ENCODE results near the gene KDM4C. TPM values are rescaled to one million over a fixed set of nuclear protein-coding genes. Genes with fewer than 3 reads are reported as not detected.

The KDM4C gene
- total RNA-seq, 2 experiments from 2014 or later = 53.0 to 53.7 TPM

DNA sequence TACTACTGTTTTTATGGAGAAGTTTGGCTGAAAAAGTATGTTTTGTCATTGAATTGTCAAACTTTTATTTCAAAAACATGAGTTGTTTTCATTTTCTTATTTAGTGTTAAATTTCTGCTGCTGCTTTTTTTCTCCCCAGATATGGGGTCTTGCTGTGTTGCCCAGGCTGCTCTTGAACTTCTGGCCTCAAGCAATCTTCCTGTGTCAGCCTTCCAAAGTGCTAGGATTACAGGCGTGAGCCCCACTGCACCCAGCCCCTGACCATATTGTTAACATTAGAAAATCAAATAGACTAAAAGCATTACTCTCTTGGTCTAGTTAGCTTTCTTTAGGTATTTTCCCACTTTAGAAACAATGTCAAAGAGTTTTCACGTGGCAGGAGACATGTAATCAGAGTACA is 215.3 kb downstream of the KDM4C start:
- no peaks in the 10 kb centered on the region for H3K36me3 Mint-ChIP-seq (ENCODE audit: low read depth)
- H3K9me3 Mint-ChIP-seq = no peaks in the 10 kb centered on the region
- POLR2A ChIA-PET = no interaction called here
- H3K27me3 Mint-ChIP-seq = no peaks in the 10 kb centered on the region
- peaks cover 2% of the 10 kb centered on the region for H3K4me1 Mint-ChIP-seq
- no peak for DNase-seq
- no peak overlapping the region for H3K4me3 Mint-ChIP-seq
- H3K27ac Mint-ChIP-seq = no peak overlapping the region
- CTCF ChIA-PET = no interaction called here

DNA sequence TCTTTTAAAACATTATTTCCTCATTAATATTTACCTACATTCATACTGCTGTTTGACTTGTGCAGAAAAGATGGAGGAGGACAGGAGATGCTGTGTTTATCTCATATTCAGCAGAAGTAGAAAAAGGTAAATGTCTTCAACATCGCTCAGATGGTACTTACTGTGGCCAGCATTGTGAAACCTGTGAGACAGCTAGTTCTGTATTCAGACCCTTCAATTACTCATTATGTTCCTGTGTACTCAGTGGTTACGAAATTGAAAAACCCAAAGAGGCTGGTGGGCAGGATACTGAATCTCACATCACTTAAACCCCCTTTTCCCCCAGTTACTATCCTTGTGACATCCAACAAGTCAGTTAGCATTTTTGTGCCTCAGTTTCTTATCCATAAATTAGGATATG is 216.0 kb downstream of the KDM4C start:
- DNase-seq = no peak
- Mint-ChIP-seq H3K36me3 (ENCODE audit: low read depth) (no peaks in the 10 kb centered on the region), H3K9me3 (no peaks in the 10 kb centered on the region), H3K27me3 (no peaks in the 10 kb centered on the region), H3K4me3 (no peak overlapping the region), H3K4me1 (peaks cover 2% of the 10 kb centered on the region), H3K27ac (no peak overlapping the region)
- ChIA-PET CTCF (no interaction called here), POLR2A (no interaction called here)

DNA sequence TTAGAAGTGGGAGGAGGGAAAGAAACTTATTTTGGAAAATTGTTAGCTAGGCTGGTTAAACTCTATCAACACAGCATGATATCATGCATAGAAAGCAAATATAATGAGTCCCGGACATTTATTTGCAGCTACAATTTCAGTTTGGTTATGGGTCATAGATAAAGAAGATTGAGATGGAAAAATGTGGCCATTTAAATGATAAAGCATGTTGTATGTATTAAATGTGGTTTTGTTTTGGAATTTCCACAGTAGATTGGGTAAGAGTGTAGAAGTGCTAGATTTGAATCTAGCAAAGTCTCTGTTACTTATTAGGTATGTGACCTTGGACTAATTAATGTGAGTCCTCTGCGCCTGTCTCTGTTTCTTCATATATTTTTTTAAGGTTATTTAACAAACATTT is 217.4 kb downstream of the KDM4C start:
- no peaks in the 10 kb centered on the region for H3K27me3 Mint-ChIP-seq

DNA sequence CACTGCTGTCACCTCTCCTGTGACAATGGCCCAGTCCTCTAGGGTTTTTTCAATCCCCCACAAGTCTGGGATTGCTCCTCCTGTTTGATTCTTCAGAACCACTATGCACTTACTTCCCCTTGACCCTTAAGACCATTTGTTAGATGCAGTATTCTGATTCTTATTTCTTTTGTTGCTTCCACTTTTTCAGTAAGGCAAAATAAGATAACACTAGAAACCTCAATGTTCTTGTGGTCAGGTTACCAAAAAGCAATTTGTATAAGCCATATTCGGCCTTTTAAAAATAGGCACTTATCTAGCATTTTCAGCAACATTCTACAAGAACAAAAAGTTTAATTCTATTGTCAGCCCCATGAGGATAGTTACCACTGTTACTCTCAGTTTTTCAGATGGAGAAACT is 220.0 kb downstream of the KDM4C start:
- no peak for DNase-seq
- no peak overlapping the region for H3K27ac Mint-ChIP-seq
- no peak overlapping the region for H3K4me3 Mint-ChIP-seq
- H3K27me3 Mint-ChIP-seq = no peaks in the 10 kb centered on the region
- H3K9me3 Mint-ChIP-seq = no peaks in the 10 kb centered on the region
- ChIA-PET CTCF (interaction anchor here (0.7 kb wide), 1 partner anchor 10 kb away, joined by 3 read pairs; no protein-coding TSS in a partner anchor), POLR2A (no interaction called here)
- H3K36me3 Mint-ChIP-seq (ENCODE audit: low read depth) = peaks cover 15% of the 10 kb centered on the region
- H3K4me1 Mint-ChIP-seq = peaks cover 2% of the 10 kb centered on the region

More for the DNA sequence above, 217.4 kb downstream of the KDM4C start:
- H3K4me1 Mint-ChIP-seq = peaks cover 2% of the 10 kb centered on the region
- ChIA-PET CTCF (interaction anchor here (0.7 kb wide), 1 partner anchor 63 kb away, joined by 3 read pairs; no protein-coding TSS in a partner anchor), POLR2A (no interaction called here)
- H3K27ac Mint-ChIP-seq = no peak overlapping the region
- H3K4me3 Mint-ChIP-seq = no peak overlapping the region
- no peak for DNase-seq
- no peaks in the 10 kb centered on the region for H3K9me3 Mint-ChIP-seq
- H3K36me3 Mint-ChIP-seq (ENCODE audit: low read depth) = no peaks in the 10 kb centered on the region

DNA sequence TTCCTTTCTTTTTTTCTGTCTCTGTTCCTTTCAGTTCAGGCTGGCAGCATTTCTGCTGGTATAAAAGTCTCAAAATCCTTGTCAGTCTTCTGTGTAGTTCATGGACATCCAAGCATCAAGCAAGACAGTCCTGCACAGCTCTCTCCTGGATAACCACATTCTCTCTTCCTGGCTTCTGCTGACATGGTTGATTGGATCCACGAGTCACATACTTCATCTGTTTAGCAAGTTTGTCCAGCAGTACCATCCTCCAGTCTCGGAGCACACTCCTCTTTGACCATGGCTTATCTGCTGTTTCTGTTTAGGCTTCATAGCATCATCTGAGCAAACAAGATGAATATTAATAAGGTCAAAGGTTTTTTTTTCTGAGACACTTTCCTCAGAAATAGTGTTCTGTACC is 220.8 kb downstream of the KDM4C start:
- no peak overlapping the region for H3K4me3 Mint-ChIP-seq
- DNase-seq = no peak
- no peaks in the 10 kb centered on the region for H3K9me3 Mint-ChIP-seq
- peaks cover 1% of the 10 kb centered on the region for H3K4me1 Mint-ChIP-seq
- peaks cover 19% of the 10 kb centered on the region for H3K36me3 Mint-ChIP-seq (ENCODE audit: low read depth)
- ChIA-PET POLR2A (no interaction called here), CTCF (no interaction called here)
- H3K27me3 Mint-ChIP-seq = no peaks in the 10 kb centered on the region
- no peak overlapping the region for H3K27ac Mint-ChIP-seq

DNA sequence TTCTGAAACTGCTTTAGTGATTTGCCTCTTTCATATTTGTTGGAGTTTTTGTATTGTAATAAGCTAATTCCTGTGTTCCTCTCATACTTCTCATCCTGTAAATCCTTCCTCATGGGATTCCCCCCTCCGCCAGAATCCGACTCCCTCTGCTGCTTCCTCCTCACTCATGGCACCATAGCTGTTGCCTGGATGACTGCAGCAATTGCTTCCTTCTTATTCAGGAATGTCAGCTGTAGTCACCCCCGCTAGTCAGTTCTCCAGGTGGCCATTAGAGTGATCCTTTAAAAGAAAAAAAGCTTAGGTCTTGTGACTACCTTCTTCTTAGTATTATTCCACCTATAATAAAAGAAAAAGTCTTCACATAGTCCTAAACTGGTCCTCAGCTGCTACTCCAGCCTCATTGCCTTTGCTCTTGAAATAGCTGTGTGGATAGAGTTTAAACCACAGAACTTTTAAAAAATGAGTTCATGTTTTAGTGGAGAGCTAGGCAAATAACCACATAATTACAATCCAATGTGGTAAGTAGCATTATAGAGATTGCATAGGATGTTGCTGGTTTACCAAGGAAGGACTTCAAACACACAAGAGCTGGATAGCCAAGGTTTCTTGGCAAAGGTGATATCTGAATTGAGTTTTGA is 227.3 kb downstream of the KDM4C start:
- POLR2A ChIA-PET = no interaction called here
- DNase-seq = no peak
- H3K9me3 Mint-ChIP-seq = no peaks in the 10 kb centered on the region
- H3K4me3 Mint-ChIP-seq = no peak overlapping the region
- no peaks in the 10 kb centered on the region for H3K4me1 Mint-ChIP-seq
- no peaks in the 10 kb centered on the region for H3K27me3 Mint-ChIP-seq
- H3K27ac Mint-ChIP-seq = no peak overlapping the region
- peaks cover 54% of the 10 kb centered on the region for H3K36me3 Mint-ChIP-seq (ENCODE audit: low read depth)
- CTCF ChIA-PET = interaction anchor here (1.6 to 3.4 kb wide), 2 partner anchors 11 to 14 kb away, joined by 3 to 9 read pairs; no protein-coding TSS in a partner anchor

DNA sequence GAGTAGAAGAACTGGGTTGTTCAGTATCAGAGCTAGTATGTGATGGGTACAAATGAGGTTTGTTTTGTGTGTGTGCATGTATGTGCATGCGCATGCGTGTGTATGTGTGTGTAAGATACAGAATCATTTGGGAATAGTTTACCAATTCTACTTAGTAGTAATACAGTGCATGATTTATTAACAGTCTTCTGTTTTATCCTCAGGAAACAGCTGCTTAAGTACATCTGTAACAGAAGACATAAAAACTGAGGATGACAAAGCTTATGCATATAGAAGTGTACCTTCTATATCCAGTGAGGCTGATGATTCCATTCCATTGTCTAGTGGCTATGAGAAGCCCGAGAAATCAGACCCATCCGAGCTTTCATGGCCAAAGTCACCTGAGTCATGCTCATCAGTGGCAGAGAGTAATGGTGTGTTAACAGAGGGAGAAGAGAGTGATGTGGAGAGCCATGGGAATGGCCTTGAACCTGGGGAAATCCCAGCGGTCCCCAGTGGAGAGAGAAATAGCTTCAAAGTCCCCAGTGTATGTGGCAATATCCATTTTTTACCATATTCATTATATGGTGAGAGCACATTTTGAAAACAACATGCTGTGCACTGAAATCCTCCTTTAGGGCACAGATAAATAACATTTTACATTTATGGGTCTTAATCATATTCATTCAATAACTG is 228.5 kb downstream of the KDM4C start:
- no peak overlapping the region for H3K27ac Mint-ChIP-seq

DNA sequence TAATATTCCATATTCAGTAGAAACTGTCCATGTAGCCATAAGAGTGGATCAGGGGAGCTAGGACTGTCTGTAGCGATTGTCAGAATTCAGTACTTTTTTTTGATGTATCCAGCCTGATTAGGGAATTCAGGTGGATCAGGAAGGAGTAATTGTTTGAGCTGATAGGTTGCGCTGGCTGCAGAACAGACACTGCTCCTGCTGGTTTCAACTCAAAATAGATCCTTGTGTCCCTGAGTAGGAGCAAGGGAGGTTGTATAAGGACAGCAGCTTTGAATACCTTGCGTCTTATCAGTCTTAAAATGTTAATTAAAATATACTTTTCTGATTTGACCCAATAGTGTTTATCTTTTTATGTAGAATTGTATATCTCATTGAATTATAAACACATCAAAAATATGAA is 229.6 kb downstream of the KDM4C start:
- H3K27me3 Mint-ChIP-seq = no peaks in the 10 kb centered on the region
- H3K4me1 Mint-ChIP-seq = no peaks in the 10 kb centered on the region
- CTCF ChIA-PET = interaction anchor here (3.4 kb wide), 1 partner anchor 8 kb away, joined by 9 read pairs; no protein-coding TSS in a partner anchor
- no peak overlapping the region for H3K27ac Mint-ChIP-seq
- H3K4me3 Mint-ChIP-seq = no peak overlapping the region
- no peak for DNase-seq
- POLR2A ChIA-PET = no interaction called here
- peaks cover 47% of the 10 kb centered on the region for H3K36me3 Mint-ChIP-seq (ENCODE audit: low read depth)
- no peaks in the 10 kb centered on the region for H3K9me3 Mint-ChIP-seq

More for the DNA sequence above, 228.5 kb downstream of the KDM4C start:
- H3K27me3 Mint-ChIP-seq = no peaks in the 10 kb centered on the region
- DNase-seq = no peak
- CTCF ChIA-PET = interaction anchor here (0.6 to 3.4 kb wide), 2 partner anchors 9 to 212 kb away, joined by 9 read pairs; no protein-coding TSS in a partner anchor
- H3K4me1 Mint-ChIP-seq = no peaks in the 10 kb centered on the region
- H3K36me3 Mint-ChIP-seq (ENCODE audit: low read depth) = peaks cover 47% of the 10 kb centered on the region
- H3K4me3 Mint-ChIP-seq = no peak overlapping the region
- POLR2A ChIA-PET = interaction anchor here (0.6 kb wide), 1 partner anchor 54 kb away, joined by 3 read pairs; no protein-coding TSS in a partner anchor
- no peaks in the 10 kb centered on the region for H3K9me3 Mint-ChIP-seq

DNA sequence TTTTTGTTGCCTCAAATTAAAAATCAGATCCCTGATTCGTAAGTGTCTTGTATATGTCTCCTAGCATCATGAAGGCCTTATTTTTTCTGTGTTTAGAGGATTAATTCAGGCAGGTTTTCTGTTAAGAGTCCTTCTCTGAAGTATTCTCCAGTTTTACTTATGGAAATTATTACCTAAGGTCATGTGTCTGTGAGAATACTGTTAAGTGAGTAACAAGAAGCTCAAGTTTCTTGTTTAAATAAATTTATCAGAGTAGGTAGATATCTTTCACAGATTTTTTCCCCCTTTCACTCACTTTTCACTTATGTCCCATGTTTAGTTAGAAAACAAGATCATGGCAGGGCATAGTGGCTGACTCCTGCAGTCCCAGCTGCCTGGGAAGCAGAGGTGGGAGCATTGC is 233.6 kb downstream of the KDM4C start:
- no peaks in the 10 kb centered on the region for H3K9me3 Mint-ChIP-seq
- no peak overlapping the region for H3K27ac Mint-ChIP-seq
- no peak for DNase-seq
- H3K4me3 Mint-ChIP-seq = no peak overlapping the region
- CTCF ChIA-PET = interaction anchor here (0.8 kb wide), 1 partner anchor 961 kb away, joined by 7 read pairs; no protein-coding TSS in a partner anchor
- H3K36me3 Mint-ChIP-seq (ENCODE audit: low read depth) = peaks cover 35% of the 10 kb centered on the region
- H3K27me3 Mint-ChIP-seq = no peaks in the 10 kb centered on the region
- H3K4me1 Mint-ChIP-seq = no peaks in the 10 kb centered on the region
- POLR2A ChIA-PET = no interaction called here

DNA sequence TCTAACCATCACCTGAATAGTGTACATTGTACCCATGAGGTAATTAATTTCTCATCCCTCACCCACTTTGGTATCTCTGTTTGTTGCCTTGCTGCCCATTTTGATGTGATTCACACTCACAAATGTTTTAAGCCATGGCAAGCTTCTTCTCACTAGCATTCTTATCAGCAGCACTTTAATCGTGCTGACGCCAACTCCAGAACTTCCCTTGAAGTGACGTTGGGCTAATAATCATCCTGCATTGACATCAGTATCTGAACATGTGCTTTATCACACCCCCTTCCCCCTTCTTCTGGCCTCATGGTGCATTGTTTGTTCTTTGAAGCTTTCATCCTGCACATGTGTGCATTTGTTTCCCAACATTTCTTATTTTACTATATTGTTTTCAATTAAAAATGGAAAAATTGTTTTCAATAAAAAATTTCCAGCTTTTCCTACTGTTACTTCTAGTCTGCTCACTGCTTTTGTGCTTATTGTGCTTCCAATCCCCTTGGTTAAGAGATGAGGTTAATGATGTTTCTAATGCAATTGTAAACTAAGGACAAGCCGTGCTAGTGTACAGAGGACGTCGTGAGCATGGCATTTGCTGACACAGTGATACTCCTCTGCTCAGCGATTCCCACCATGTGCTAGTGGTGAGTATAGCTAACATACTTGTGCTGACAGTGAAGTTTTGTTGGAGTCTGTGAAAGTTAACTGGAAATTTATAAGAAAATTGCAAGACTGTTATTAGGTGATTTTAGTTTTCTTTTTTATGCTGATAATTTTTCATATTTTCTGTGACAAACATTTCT is 238.5 kb downstream of the KDM4C start:
- no peaks in the 10 kb centered on the region for H3K27me3 Mint-ChIP-seq
- no peak overlapping the region for H3K27ac Mint-ChIP-seq
- H3K36me3 Mint-ChIP-seq (ENCODE audit: low read depth) = peaks cover 31% of the 10 kb centered on the region
- H3K4me3 Mint-ChIP-seq = no peak overlapping the region
- POLR2A ChIA-PET = no interaction called here
- no peaks in the 10 kb centered on the region for H3K4me1 Mint-ChIP-seq
- no peaks in the 10 kb centered on the region for H3K9me3 Mint-ChIP-seq
- DNase-seq = no peak
- CTCF ChIA-PET = interaction anchor here (2.5 kb wide), 1 partner anchor 10 kb away, joined by 9 read pairs; no protein-coding TSS in a partner anchor

DNA sequence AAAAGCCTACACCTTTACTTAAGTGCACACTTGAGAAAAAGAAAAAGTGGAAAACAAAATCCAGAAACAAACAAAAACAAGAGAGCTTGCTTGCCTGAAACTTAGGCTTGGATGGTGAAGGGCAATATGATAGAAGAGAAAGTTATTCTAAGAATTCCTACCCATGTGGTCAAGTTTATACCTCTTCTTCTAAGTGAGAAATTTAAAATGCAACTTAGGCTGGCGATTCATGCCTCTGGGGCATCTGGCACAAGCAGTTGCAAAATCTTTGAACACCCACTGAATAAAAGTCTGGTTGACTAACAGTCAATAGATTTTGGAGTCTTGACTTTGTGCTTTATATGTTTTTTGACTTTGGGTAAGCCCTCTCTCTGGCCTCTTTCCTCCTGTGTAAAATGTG is 239.6 kb downstream of the KDM4C start:
- POLR2A ChIA-PET = no interaction called here
- no peak for DNase-seq
- H3K4me3 Mint-ChIP-seq = no peak overlapping the region
- CTCF ChIA-PET = no interaction called here
- H3K27me3 Mint-ChIP-seq = no peaks in the 10 kb centered on the region
- H3K4me1 Mint-ChIP-seq = no peaks in the 10 kb centered on the region
- H3K36me3 Mint-ChIP-seq (ENCODE audit: low read depth) = peaks cover 33% of the 10 kb centered on the region
- no peaks in the 10 kb centered on the region for H3K9me3 Mint-ChIP-seq
- no peak overlapping the region for H3K27ac Mint-ChIP-seq

DNA sequence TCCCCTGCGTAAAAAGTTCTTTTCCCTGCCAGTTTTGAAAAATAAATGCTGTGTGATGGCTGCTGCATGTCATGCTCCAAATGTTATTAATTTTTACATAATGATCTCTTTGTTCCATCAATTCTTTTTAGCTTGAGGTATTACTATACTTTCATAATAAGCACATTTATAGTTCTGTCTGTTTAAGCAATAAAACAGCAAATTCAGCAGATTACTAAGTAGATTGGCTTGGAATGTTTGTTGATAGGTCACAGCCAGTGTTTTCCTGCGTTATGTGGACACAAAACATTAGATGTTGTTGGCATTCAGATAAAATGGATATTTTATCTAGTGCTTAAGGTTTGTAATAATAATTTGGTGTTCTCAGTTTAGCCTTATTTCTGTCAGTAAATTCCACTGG is 242.0 kb downstream of the KDM4C start:
- peaks cover 35% of the 10 kb centered on the region for H3K36me3 Mint-ChIP-seq (ENCODE audit: low read depth)
- ChIA-PET POLR2A (no interaction called here), CTCF (no interaction called here)
- H3K4me1 Mint-ChIP-seq = no peaks in the 10 kb centered on the region
- H3K27me3 Mint-ChIP-seq = no peaks in the 10 kb centered on the region
- H3K4me3 Mint-ChIP-seq = no peak overlapping the region
- no peaks in the 10 kb centered on the region for H3K9me3 Mint-ChIP-seq
- no peak overlapping the region for H3K27ac Mint-ChIP-seq
- no peak for DNase-seq

DNA sequence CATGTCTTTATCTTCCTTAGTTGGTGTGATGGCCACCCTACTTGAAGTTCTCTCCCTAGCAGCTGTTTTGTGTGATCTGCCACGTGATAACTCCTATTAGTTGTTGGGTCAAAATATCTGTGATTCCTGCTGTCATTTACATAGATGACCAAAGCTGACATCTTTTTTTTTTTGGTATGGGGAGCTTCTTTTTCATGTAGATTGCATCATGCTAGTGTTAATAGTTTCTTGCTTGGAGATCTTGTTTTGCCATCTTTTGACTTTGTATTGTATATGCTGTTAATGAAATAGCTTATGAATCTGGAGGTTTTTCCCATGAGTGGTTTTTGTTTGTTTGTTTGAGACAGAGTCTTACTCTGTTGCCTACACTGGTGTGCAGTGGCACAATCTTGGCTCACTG is 243.8 kb downstream of the KDM4C start:
- Mint-ChIP-seq H3K4me1 (no peaks in the 10 kb centered on the region), H3K9me3 (no peaks in the 10 kb centered on the region), H3K27me3 (no peaks in the 10 kb centered on the region), H3K4me3 (no peak overlapping the region), H3K27ac (no peak overlapping the region), H3K36me3 (ENCODE audit: low read depth) (peaks cover 36% of the 10 kb centered on the region)
- ChIA-PET POLR2A (no interaction called here), CTCF (interaction anchor here (0.7 kb wide), 1 partner anchor 222 kb away, joined by 4 read pairs; no protein-coding TSS in a partner anchor)
- DNase-seq = no peak
